ENCODE results near the gene TIAL1.

DNA sequence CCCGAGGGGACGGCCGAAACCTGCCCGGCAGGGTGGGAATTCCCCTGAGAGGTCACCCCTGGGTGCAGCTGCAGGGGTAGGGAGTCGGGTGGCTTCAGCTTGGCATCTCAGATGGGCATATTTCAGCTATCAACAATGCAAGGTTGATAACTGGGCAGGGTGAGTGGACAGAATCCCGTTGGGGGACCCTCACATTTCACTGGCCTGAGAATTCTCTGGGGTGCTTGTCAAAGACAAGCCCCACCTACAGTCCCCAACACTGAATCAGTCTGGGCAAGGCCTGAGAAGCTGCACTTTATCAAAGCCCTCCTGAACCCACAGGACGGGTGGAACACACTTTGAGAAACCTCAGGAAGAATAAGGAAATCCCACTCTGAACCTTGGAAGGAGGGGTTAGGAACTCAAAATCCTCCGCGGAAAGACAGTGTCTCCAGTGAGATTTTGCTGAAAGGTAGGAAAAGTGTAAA, 57.4 kb downstream of the TIAL1 start:
- TF ChIP-seq, protein P1, sequence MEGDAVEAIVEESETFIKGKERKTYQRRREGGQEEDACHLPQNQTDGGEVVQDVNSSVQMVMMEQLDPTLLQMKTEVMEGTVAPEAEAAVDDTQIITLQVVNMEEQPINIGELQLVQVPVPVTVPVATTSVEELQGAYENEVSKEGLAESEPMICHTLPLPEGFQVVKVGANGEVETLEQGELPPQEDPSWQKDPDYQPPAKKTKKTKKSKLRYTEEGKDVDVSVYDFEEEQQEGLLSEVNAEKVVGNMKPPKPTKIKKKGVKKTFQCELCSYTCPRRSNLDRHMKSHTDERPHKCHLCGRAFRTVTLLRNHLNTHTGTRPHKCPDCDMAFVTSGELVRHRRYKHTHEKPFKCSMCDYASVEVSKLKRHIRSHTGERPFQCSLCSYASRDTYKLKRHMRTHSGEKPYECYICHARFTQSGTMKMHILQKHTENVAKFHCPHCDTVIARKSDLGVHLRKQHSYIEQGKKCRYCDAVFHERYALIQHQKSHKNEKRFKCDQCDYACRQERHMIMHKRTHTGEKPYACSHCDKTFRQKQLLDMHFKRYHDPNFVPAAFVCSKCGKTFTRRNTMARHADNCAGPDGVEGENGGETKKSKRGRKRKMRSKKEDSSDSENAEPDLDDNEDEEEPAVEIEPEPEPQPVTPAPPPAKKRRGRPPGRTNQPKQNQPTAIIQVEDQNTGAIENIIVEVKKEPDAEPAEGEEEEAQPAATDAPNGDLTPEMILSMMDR (IDR thresholded peaks at IDR 0.05) = no peak
- TF ChIP-seq POLR2A (IDR thresholded peaks at IDR 0.05) = no peak

Data from body of pancreas (tissue), 4 donors.